ENCODE data around the gene PLD4.

Gene PLD4

DNA sequence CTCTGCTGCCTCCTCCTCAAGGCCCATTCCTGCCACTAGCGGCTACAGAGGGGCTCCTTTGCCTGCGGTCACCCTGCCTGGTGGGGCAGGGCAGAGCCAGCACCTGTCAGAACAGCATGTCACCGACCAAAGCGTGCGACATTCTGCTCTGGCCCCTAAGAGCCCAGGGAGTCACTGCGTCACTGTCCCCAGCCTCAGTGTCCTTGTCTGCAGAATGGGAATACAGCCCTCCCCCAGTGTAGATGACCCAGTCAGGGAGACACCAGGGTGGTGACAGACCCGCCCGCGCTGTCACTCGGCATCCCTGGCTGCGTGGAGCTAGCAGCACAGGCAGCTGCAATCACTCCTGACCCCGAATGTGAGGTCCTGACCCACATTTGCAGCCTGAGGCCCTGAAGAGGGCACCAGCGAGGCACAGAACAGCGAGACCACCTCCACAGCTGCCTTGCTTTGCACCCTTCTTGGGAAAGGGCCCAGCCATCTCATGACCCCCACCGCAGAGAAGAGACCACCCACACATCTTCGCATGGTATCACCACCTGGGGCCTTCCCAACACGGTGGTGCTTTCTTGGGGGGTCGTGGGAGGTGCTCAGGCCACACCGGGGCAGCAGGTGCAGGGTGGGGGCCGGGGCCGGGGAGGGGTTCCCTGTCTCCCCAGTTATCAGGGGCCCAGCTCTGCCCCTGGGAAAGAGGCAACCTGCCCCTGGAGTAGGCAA, 51.0 kb downstream of the PLD4 start:
- DNase-seq (ENCODE audit: low read depth) = no peak

- peak; percentile 73 for DNase-seq (ENCODE audit: low read depth)
Observed at GRCh38 chr14:104976198-104977007, 51.7 kb downstream of the PLD4 start.

GRCh38 chr14:104977008-104977680, 52.5 kb downstream of the PLD4 start:
- no peak for DNase-seq (ENCODE audit: low read depth)

GRCh38 chr14:104977681-104978653, 53.3 kb downstream of the PLD4 start, which contains the start of gene AHNAK2:
Gene AHNAK2 (minus strand): TSS chr14:104978374. CDS start chr14:104978237, 137 bp downstream.
- DNase-seq (ENCODE audit: low read depth) = peak; percentile 75

DNA sequence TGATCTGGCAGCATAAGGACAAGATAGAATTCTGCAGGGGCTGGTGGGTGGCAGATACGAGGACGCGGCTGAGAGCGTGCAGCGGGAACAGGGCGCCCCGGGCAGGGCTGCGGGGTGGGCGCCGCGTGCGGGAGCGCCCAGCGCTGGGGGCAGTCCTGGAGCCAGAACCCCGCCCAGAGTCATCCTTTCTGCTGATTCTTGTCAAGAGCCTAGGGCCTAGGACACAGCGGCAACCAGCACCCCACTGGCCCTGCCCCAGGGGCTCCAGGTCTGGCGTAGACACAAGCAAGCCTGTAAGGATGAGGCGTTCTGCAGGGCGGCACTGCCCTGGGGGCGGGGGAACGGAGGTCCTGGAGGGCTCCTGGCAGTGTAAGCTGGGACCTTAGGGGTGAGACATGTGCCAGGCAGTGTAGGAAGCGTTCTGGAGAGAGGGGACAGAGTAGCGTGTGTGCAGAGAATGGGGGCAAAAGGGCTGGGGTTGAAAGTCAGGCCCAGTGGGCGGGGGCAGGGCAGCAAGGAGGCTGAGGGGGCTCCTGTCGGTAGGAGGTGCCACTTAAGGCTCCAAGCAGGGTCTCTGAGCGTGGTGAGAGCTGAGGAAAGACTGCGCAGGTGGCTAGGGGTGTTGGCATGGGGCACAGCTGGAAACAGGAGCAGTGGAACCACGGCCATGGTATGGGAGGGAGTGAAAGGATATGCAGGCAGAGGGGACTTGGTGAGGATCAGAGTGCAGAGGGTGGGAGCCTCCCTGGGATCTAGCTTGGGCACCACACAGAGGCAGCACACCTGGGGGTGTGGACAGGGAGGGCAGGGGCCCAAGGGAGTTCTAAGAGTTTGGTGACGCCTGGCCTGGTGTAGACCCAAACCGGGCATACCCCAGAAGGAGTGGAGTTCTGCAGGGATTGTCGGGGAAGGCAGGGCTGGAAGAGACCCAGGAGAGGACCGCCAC, 54.3 kb downstream of the PLD4 start:
- no peak for DNase-seq (ENCODE audit: low read depth)

DNA sequence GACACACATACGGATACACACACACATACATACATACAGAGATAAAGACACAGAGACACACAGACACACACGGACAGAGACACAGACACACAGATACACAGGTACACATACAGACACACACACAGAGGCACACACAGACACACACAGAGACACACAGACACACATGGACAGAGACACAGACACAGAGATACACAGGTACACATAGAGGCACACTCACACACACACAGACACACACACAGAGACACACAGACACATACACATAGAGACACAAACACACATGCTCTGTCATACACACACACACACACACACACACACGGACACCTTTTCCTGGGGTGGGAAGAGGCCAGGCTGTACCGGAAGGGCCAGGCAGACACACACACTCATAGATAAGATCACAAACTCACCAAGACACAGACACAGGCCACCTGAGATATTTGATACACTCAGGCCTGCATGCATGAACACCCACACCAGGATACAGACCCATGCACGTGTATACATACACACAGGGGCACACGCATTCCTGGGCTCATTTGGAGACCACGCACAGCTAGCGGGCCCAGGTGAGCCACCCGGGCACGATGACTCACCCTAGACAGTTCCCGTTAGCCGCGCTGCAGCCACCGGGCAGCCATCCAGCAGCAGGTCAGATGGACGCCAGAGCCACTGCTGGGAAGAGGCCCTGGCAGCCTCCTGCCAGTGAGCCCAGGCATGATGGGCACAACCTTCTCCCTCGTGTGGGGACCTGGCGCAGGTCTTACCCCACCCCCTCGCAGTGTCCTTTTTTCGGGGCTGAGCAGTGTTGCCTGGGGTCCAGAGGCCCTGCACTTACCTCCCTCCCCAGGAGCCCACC, 55.3 kb downstream of the PLD4 start:
- no peak for DNase-seq (ENCODE audit: low read depth)

GRCh38 chr14:104980611-104981531, 56.2 kb downstream of the PLD4 start:
- no peak for DNase-seq (ENCODE audit: low read depth)

- no peak for DNase-seq (ENCODE audit: low read depth)
Observed at GRCh38 chr14:104981699-104982541, 57.2 kb downstream of the PLD4 start.

DNA sequence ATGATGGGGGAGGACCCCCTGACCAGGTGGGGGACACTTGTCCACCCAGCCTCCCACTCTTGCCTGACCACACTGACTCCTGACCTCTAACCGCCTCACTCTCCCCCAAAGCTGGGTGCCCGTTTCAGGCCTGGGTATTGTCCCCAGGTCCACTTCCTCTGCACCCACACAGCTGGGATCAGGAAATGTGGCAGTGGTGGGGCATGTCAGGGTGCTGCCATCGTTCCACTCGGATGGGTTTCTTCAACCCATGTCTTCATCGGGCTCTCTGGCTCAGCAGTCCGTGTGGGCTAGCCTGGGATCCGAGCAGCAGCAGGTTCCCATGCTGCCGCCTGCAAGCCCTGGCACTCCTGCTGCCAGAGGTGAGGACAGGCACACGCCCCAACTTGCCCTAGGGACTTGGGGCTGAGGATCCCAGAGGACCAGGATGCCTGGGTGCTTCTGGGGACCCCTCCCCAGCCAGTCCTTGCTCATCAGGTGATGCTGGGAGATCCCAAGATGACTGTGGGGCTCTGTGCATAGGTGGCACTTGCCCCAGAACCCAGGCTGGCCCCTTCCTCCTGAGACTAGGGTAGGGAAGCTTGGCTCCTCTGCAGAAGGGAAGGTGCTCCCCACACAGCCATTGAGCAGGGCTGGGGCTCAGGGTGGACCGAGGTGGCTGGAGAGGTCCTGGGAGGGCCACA, 58.0 kb downstream of the PLD4 start:
- DNase-seq (ENCODE audit: low read depth) = no peak
